ENCODE results near the gene NID1. TPM values are rescaled to one million over a fixed set of nuclear protein-coding genes. Genes with fewer than 3 reads are reported as not detected.

NID1 gene, protein sequence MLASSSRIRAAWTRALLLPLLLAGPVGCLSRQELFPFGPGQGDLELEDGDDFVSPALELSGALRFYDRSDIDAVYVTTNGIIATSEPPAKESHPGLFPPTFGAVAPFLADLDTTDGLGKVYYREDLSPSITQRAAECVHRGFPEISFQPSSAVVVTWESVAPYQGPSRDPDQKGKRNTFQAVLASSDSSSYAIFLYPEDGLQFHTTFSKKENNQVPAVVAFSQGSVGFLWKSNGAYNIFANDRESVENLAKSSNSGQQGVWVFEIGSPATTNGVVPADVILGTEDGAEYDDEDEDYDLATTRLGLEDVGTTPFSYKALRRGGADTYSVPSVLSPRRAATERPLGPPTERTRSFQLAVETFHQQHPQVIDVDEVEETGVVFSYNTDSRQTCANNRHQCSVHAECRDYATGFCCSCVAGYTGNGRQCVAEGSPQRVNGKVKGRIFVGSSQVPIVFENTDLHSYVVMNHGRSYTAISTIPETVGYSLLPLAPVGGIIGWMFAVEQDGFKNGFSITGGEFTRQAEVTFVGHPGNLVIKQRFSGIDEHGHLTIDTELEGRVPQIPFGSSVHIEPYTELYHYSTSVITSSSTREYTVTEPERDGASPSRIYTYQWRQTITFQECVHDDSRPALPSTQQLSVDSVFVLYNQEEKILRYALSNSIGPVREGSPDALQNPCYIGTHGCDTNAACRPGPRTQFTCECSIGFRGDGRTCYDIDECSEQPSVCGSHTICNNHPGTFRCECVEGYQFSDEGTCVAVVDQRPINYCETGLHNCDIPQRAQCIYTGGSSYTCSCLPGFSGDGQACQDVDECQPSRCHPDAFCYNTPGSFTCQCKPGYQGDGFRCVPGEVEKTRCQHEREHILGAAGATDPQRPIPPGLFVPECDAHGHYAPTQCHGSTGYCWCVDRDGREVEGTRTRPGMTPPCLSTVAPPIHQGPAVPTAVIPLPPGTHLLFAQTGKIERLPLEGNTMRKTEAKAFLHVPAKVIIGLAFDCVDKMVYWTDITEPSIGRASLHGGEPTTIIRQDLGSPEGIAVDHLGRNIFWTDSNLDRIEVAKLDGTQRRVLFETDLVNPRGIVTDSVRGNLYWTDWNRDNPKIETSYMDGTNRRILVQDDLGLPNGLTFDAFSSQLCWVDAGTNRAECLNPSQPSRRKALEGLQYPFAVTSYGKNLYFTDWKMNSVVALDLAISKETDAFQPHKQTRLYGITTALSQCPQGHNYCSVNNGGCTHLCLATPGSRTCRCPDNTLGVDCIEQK
- total RNA-seq (2012; rRNA removed) = 21.9 and 23.9 TPM in 2 replicates
- polyA plus RNA-seq (2012; rRNA removed) = 80.8 and 83.3 TPM in 2 replicates
- polyA plus RNA-seq (2012; cell fraction: cytosol; rRNA removed) = 47.5 and 63.2 TPM in 2 replicates
- 33.2 and 41.3 TPM in 2 replicates for polyA plus RNA-seq (2012; cell fraction: nucleus; rRNA removed; ENCODE audit: low replicate concordance)
- Bru-seq, nascent RNA = percentile 79 among the genes with signal in this experiment
- percentile 81 among the genes with signal in this experiment for BruChase-seq, experiment 1, labeled RNA remaining after a 6-hour chase
- BruChase-seq, experiment 2, labeled RNA remaining after a 2-hour chase = percentile 77 among the genes with signal in this experiment
- long read RNA-seq, full-length matches to known transcripts = 3 of 15 reads
- long read RNA-seq, partial matches to known transcripts = 3 of 15 reads
- long read RNA-seq, other reads (novel, unspliced or antisense) = 9 of 15 reads

DNA sequence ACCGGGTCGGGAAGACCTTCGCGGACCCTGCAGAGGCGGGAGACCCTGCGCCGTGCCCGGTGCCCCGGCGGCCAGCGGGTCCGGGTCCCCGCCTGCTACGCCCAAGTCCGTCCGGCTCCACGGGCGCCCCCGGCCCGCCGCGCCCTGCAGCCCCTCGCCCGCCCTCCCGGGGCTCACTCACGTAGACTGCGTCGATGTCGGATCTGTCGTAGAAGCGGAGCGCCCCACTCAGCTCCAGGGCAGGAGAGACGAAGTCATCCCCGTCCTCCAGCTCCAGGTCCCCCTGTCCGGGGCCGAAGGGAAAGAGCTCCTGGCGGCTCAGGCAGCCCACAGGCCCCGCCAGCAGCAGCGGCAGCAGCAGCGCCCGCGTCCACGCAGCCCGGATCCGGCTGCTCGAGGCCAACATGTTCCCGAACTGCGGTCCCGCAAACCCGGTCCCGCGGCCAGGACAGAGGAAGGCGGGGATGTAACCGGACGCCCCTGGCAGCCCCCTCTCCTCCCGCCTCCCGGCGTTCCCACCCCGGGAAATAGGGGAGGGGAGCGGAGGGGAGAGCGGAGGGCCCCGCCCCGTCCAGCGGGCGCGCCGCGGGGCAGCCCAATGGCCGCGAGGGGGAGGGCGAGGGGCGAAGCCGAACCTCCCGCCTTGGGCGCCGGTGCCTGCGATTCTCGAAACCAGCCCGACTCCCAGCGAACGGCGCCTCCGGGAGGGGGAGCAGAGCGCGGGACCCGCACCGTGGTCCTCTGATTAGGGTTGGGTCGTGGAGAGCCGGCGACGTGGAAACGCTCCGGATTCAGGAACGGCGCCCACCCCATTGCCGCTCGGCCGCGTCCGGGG lies at the start of gene NID1:
TSS of gene NID1 (minus strand) at position 417 of the 835 bp plus-strand sequence. CDS start at position 406, 11 bp downstream.
- no TSS peak for BruUV-seq (replicated peaks)

More for the DNA sequence above, at the start of gene NID1:
- peak; percentile 90 for ATAC-seq (ENCODE audit: low read depth)
- Histone ChIP-seq H3K4me3 (ENCODE audit: insufficient read depth, low read depth, low read length) (peak within 1 kb of the TSS; percentile 78), H4K8ac (ENCODE audit: low read depth in 2 of 2, low read length in 2 of 2) (peak within 1 kb of the TSS; percentile 3 to 64; a peak in 2 of 4 replicates), H3K9me1 (ENCODE audit: insufficient read depth, low read length) (no peaks in the 10 kb centered on the region), H3K9ac (ENCODE audit: low read depth, low read length) (peak within 1 kb of the TSS; percentile 73), H2BK15ac (ENCODE audit: low read depth, low read length) (peak within 1 kb of the TSS; percentile 45; the same call in 1 of the 3 replicates), H3K14ac (replicated peaks; ENCODE audit: low read depth, low read length) (peak within 1 kb of the TSS; percentile 67), H2AK9ac (replicated peaks; ENCODE audit: low read depth, low read length, poor library complexity) (peak within 1 kb of the TSS; percentile 91), H2BK5ac (ENCODE audit: low read depth, low read length, poor library complexity, severe bottlenecking) (peak within 1 kb of the TSS; percentile 36), H3K4me2 (ENCODE audit: low read depth, low read length) (peak within 1 kb of the TSS; percentile 81), H2AK5ac (ENCODE audit: low read depth, low read length) (peak within 1 kb of the TSS; percentile 25; the same call in 1 of the 2 replicates), H3K27me3 (ENCODE audit: control insufficient read depth, insufficient read depth, low read length) (no peaks in the 10 kb centered on the region), H2BK120ac (ENCODE audit: low read depth, low read length) (peak within 1 kb of the TSS; percentile 63), H3K4me1 (ENCODE audit: control insufficient read depth, insufficient read depth, low read length) (peaks cover 3% of the 10 kb centered on the region; the same call in 1 of the 2 replicates), H3K18ac (ENCODE audit: low read depth, low read length) (peak within 1 kb of the TSS; percentile 22; the same call in 1 of the 2 replicates), H3K79me1 (ENCODE audit: low read depth in 1 of 2, low read length in 2 of 2) (peaks cover 23% of the 10 kb centered on the region in 2 experiments), H2AFZ (replicated peaks; ENCODE audit: low read length, poor library complexity) (peak within 1 kb of the TSS; percentile 97), H4K5ac (ENCODE audit: low read depth, low read length) (0 out of 2 replicates have a peak within 1 kb of the TSS, but pooled peaks have one; percentile 9), H3K4ac (ENCODE audit: low read depth, low read length) (peak within 1 kb of the TSS; percentile 70), H3K36me3 (ENCODE audit: control insufficient read depth, insufficient read depth, low read length) (no peaks in the 10 kb centered on the region), H3K56ac (ENCODE audit: extremely low read depth, insufficient read depth, low read length) (peak within 1 kb of the TSS; percentile 4; the same call in 1 of the 2 replicates), H2BK20ac (ENCODE audit: low read depth, low read length) (peak within 1 kb of the TSS; percentile 11; the same call in 1 of the 2 replicates), H4K20me1 (ENCODE audit: insufficient read depth, low read length) (no peaks in the 10 kb centered on the region), H3K27ac (ENCODE audit: insufficient read depth, low read length) (peak within 1 kb of the TSS; percentile 50), H3K23ac (ENCODE audit: low read depth, low read length) (peak within 1 kb of the TSS; percentile 81), H4K91ac (ENCODE audit: insufficient read depth, low read depth, low read length) (peak within 1 kb of the TSS; percentile 72), H3K9me3 (ENCODE audit: control insufficient read depth, insufficient read depth, low read length) (no peaks in the 10 kb centered on the region)
- ChIA-PET POLR2A (ENCODE audit: unreplicated experiment) (interaction anchor here (1.0 kb wide), 1 partner anchor 14 kb away, joined by 3 read pairs; no protein-coding TSS in a partner anchor), CTCF (interaction anchor here (1.3 to 1.4 kb wide), 2 partner anchors 34 to 93 kb away, joined by 3 to 8 read pairs; no protein-coding TSS in a partner anchor)
- dilution Hi-C loops (cut with HindIII; ENCODE audit: low sequenced_read_pairs, unreplicated experiment) (no loop called here), in situ Hi-C loops (cut with MboI; ENCODE audit: low sequenced_read_pairs) (no loop called here), intact Hi-C loops (cut with micrococcal nuclease) (loop anchor here (1.0 to 2.0 kb wide), 3 partner anchors 81 to 198 kb away; partner anchors contain the start of gene LYST)
- TF ChIP-seq, protein P1, sequence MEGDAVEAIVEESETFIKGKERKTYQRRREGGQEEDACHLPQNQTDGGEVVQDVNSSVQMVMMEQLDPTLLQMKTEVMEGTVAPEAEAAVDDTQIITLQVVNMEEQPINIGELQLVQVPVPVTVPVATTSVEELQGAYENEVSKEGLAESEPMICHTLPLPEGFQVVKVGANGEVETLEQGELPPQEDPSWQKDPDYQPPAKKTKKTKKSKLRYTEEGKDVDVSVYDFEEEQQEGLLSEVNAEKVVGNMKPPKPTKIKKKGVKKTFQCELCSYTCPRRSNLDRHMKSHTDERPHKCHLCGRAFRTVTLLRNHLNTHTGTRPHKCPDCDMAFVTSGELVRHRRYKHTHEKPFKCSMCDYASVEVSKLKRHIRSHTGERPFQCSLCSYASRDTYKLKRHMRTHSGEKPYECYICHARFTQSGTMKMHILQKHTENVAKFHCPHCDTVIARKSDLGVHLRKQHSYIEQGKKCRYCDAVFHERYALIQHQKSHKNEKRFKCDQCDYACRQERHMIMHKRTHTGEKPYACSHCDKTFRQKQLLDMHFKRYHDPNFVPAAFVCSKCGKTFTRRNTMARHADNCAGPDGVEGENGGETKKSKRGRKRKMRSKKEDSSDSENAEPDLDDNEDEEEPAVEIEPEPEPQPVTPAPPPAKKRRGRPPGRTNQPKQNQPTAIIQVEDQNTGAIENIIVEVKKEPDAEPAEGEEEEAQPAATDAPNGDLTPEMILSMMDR (conservative IDR thresholded peaks at IDR 0.05; ENCODE audit: low read depth, low read length) = peak; percentile 36
- TF ChIP-seq POLR2A (IDR thresholded peaks at IDR 0.05; ENCODE audit: low read depth, low read length) = 0 out of 2 replicates have a peak, but pooled peaks have one; percentile 22
- TF ChIP-seq MXI1 (IDR thresholded peaks at IDR 0.05; ENCODE audit: borderline replicate concordance, low read depth, low read length) = no peak
- TF ChIP-seq FOS (IDR thresholded peaks at IDR 0.05; ENCODE audit: low read depth, low read length) = no peak
- peak; percentile 98 for TF ChIP-seq MAZ (IDR thresholded peaks at IDR 0.05; ENCODE audit: borderline replicate concordance, low read depth, low read length)
- peak; percentile 79 for DNase-seq
- 1% methylated on average over 24 of the region's 100 CpGs; no CpG with 5 or more reads in 1 of the 2 experiments for WGBS, 2 experiments (ENCODE audit: extremely low coverage in 2 of 2, insufficient read length in 1 of 2)
